ENCODE results near the gene TP53I11.
A peak's percentile ranks its signal among the peaks of the same experiment; 100 is the strongest.

TP53I11 gene

DNA sequence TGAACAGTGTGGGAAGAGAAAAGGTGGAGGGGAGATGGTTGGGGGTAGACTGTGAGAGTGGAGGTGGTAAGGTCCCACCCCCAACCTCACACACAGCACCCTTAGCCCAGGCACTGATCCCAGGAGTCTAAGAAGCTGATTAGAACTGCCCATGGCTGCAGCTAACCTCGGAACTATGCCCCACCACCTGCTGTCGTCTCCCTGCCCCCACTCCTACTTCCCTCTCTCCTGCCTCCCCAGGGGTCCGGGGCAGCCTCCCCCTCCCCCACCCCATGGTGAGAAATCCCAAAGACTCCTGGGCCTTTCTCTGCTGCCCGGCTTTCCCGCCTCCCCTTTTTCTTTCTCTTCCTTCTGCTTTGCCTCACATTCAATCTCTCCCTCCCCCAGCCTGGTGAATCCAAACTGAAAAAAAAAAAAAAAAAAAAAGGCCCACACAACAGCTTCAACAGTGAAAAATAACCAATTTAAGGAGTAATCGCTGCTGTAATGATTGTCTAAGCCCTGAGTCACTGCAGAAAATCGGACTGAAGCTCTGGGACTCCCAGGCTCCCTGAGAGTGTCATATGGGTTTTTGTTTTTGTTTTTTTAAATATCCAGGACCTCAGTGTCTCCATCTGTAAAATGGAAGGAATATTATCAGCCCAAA, 9.6 kb upstream of the TP53I11 start:
- intact Hi-C loops (cut with DNase I) = no loop called here

DNA sequence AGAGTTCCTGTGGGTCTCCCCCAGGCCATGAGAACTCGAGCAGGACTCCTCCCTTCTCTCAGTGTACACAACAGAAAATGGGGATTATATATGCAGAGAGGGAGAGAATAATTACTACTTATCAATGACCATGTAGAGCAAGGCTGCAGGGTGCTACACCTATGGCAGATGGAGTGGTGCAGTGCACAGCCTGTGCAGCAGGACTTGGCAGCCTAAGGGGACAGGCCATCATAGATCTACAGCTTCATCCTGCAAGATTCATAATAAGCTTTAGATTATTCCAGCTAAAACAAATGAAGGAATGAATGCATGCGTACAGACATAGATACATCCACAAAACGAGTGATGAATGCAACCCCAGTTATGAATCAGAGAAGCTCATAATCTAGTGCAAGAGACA, 8.4 kb upstream of the TP53I11 start:
- intact Hi-C loops (cut with DNase I) = no loop called here
- no peak for DNase-seq

More for the DNA sequence above, 9.6 kb upstream of the TP53I11 start:
- no peak for DNase-seq

DNA sequence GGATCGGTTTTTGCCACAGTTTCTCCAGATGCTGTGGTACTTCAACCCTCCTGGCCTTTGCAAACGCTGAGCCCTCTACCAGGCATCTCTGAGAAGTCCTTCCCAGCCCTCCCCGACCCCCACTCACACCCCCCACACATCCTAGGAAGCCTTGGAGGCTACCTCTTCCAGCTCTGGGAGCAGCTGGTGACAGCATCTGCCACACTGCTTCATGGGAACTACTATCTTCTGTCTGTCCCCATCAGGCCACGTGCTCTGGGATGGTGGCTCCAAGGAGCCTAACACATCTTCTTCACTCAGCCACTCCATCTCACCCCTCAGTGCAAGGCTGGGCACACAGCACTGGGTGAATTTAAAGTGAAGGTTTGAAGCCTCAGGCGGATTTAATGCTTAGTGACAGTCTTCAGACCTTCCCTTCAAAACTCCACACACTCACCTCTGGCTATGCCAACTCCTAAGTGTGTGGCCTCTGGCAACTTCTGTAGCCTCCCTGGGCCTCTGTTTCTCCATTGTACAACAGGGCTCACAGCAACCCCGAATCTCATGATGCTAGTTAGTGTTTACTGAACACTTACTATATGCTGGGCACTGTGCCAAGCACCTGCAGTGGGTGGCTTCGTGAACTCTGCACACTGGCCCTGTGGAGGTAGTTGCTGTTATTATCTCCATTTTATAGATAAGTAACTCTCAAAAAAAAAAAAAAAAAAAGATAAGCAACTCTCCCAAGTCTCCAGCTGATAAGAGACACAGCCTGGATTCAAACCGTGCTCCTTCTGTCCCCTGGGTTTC, 7.3 kb upstream of the TP53I11 start:
- no peak for DNase-seq
- intact Hi-C loops (cut with DNase I) = no loop called here

DNA sequence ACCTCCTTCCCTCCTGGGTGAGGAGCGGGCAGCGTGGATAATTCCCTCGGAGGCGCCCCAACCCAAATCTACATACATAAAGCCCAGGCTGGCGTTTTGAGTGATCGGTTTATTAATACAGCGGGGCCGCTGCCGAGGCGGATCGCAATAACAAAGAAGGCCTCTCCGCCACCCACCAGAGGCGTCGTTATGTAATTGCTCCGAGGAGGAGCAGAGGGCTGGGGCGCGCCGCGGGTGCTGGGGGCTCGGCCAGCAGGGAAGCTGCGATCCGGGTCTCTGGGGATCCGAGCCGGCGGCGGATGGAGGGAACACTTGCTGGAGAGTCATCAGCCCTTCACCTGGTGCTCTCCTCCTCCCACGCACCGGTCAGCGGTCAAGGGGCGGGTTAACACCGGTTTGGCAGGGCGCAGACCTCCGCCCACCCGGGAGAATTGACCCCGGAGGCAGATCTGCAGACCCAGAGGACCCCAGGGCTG, 6.4 kb upstream of the TP53I11 start:
- intact Hi-C loops (cut with DNase I) = no loop called here
- no peak for DNase-seq

DNA sequence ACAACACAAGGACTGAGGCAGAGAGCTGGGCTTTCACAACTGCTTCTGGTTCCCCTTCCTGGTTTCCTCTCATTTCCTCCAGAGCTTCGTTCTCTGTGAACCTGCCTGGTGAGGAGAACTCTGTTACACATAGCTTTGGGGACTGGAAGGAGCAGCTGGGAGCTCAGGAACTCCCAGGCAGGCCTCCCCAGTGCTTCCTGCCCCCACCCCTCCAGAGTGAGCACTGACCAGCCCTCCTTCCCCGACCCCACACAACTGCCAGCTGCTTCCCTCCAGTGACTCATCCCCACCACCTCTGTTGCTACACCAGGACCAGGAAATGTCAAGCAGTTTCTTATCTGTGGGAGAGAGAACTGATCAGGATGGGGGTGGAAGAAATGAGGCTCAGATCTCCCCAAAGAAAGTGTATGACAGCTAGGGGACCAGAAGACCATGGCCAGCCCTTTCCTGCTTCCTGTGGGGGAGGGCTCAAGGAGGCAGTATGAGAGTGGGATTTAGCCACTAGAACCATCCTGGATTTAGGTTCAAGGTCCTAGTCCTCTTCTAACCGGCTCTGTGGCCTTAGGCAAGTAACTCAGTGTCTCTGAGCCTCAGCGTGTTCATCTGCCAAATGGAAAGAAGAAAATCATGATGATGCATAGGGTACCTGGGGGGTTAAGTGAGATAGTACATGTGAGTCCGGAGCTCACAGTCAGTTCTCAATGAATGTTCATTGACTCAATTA, 4.5 kb upstream of the TP53I11 start:
- intact Hi-C loops (cut with DNase I) = no loop called here
- DNase-seq = peak in 1 of 10 donors; percentile 79

DNA sequence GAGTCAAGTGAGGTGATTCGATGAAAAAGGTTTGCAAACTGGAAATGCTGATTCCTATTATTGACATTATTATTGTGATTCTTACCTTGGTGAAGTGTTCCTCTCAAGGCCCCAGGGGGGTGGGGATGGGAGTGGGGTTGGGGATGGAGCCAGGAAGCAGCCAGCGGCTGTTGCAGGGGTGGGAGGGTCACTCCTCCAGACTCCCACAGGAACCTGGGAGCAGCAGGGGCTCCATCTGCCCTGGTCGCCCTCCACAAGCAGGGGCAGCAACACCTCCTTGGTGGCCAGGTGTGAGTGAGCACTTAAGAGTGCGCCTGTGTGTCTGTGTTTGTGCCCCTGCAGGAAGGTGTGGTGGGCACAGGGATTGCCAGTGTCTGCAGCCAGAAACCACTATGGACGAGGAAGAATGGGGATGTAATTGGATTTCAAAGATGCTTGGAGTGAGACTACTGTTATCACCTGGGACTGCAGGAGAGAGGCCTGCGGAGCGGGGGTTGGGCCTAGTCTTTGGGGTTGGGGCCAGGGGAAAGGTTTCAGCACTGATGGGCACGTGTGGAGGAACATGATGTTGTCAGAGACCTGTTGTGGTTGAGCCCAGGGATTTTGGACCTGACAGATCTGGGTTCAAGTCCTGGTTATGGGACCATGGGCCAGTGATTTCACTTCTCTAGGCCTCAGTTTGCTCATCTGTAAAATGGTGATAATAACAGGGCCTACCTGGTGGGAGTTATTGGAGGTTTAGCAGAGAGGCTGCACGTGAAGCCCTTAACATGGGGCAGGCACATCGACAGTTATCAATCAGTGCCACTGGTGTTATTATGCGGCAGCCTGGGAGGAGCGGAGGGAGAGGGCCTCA, 3.6 kb upstream of the TP53I11 start:
- intact Hi-C loops (cut with DNase I) = no loop called here

DNA sequence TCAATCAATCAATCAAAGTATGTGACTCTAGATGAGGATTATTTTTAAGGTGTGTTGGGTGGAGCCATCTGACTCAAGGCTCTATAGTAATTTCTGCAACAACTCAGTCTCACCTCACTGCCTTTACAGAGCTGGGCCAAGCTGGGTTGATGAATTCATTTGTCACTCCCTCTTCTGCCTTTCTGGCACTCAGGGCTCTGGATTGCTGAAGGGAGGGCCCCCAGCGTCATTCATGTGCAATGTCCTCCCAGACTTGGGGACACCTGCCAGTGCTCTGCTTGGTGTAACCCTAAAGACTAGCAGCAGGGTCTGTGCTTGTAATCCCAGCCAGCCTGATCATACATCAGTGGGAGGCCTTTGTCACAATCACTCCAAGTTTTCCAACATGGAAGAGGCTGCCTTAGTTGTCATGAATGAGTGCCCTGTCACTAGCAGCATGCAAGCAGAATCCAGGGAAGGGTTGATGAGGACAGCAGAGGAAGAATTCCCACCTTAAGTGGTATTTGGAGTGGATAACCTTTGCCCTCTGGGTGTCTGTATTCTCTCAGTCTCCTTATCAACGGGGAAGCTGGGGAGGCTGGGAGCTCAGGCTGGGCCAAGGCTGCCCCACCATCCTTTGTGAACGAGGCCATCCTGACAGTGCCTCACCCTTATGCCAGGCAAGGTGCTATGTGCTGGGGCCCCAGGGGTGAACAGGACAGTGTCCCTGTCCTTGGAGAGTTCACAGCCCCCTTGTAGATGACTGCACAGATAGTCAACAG, 2.0 kb upstream of the TP53I11 start:
- intact Hi-C loops (cut with DNase I) = no loop called here
- DNase-seq = no peak

More for the DNA sequence above, 3.6 kb upstream of the TP53I11 start:
- DNase-seq = no peak

DNA sequence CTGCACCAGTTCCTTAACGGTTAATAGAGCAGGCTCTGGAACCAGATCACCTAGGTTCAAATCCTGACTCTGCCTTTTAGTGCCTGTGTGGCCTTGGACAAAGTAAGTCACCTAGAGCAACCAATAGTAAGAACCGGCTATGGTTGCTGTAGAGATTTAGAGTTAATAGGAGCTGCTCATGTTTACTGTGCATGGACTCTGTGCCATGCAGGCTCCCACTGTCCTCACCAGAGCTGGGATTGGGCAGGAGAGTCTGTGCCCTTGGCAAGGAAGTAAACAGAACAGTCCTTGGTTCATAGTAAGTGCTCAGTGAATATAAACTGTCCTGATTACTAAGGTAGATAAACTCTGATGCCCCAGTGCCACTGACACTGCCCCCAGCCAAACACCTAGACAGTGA, 1.4 kb upstream of the TP53I11 start:
- no peak for DNase-seq
- intact Hi-C loops (cut with DNase I) = no loop called here

DNA sequence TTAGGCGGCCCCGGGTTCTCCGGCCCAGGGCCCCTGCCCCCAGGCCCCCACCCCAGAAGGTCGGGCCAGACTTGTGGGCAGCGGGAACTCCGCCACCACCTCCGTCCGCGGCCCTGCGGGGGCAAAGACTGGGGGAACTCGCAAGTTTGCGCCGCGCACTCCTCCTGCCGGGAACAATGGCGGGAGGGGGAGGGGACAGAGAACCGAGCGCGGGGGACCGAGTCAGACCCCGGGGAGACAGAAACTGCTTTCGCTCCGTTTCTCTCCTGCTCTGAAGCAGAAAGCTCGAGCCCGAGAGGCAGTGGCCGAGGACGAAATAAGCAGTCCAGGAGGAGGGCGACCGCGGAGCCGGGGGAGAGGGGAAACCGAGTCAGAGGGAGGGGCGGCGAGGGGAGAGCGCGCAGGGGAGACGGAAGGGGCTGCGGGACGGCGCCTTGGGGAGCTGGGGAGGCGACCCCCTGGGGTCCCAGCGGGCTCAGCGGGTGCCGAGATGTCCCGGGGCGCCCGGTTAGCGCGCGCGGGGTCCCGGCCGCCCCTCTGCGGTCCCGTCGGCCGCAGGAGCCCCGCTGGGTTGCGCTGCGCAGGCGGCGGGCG, 555 bp downstream of the TP53I11 start:
- intact Hi-C loops (cut with DNase I) = no loop called here
- DNase-seq = peak in 1 of 10 donors; percentile 24

DNA sequence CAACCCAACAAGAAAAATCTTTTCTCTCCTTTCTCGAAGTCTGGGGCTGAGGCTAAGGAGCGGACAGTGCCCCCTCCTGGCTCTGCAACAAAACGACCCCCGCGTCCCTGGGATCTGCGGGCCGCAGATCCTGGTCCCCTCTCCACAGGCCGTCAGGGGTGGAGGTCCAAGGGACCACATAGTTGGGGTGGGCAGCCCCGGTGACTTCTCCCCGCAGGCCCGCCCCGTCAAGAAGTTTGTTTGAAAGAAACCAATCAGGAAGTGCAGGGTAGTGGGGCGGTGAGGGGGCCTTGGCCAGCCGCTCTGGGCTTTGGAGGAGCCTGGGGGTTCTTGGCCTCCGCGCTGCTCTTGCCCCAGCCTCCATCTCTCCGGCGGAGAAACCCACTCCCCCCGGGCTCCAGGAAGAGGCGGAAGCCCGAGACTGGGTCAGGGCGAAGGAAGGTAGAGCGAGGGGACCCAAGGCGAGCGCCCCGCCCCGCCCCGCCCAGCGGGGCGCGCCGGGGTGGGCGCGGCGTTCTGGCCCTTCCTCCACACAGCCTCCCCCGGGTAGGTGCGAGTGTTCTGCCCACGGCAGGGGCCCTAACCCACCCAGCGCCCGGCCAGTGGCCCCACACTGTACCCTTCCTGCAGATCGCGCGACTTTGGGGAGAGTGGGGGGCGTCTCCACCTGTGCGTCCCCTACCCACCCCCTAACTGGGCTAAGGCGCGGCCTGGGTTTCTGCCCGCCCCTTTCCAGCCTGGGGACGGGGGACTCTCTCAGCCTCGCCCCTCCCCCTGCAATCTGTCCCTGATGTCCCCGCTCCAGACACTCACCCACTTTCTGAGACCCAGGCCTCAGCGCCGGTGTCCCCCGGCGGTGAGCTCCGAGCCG, 1.3 kb downstream of the TP53I11 start:
- no peak for DNase-seq
- intact Hi-C loops (cut with DNase I) = no loop called here

DNA sequence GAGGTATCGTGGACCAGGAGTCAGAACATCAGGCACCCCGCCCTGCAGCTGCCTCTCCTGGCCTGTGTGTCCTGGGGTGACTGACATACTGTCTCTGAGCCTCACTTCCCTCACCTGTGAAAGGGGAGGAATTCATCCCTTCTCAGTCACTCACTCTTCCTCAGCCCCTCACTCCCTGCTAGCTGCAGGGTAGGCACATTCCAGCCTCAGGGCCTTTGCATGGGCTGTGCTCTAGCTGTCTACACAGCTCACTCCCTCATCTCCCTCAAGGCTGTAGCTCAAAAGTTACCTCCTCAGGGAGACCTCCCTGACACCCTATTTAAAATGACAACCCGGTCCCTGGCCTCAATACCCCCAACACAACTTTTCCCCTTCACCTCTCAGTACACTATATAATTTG, 2.5 kb downstream of the TP53I11 start:
- DNase-seq = no peak
- intact Hi-C loops (cut with DNase I) = no loop called here

DNA sequence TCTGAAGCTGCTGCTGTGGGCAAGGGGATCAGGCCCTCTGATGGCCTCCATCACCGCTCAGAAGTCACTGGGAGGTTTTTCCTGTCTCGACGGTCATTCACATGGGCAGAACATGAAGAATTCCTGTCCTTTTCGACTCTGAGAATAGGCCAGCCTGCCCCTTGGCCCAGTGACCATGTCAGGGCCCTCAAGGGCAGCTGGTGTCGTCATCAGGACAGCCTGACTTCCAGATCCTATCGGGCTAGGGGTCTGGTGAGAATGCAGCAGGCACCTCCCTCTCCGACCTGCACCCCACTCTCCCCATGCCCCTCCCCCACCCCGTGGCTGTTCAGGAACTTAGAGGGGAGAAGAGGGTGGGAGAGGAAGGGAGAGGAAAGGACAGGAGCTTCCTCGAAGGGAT, 3.6 kb downstream of the TP53I11 start:
- intact Hi-C loops (cut with DNase I) = no loop called here

DNA sequence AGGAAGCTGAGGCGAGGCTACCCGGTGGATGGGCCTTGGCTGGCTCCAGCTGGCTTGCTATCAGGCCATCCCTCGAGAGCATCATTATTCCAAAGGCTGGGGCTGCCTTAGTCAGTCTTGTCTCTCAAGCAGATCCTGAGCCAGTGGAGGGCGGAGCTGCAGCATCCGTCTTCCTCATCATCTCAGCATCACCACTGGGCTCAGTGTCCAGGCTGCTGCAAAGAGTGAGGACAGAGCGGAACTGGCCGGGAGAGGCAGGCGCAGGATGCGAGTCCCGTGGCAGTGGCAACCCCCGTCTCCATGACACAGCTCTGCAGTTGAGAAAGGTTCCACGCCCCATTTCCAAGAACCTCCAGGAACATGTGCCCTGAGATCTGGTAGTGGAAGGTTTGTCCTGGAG, 4.4 kb downstream of the TP53I11 start:
- peak in 7 of 10 donors; percentile 34 to 94 (median 70) for DNase-seq
- intact Hi-C loops (cut with DNase I) = no loop called here

More for the DNA sequence above, 3.6 kb downstream of the TP53I11 start:
- DNase-seq = no peak

DNA sequence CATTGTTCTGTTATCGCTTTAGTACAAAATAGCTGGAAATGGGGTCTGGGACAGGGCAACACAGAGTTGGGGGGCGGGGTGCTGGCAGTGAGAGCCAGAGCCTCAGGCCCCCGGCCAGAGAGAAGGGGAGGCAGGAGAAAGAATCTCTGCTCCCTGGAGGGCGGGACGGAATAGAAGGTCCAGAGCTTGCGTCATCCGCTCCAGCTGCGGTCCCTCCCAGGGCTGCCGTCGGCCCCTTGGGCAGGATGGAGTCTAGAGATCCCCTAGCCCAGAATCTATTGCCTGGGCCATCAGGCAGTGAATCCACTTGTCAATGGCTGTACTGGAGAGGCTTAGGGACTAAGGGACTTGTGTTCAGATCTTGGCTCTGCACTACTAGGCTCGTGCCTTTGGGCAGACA, 5.0 kb downstream of the TP53I11 start:
- intact Hi-C loops (cut with DNase I) = no loop called here
- no peak for DNase-seq

DNA sequence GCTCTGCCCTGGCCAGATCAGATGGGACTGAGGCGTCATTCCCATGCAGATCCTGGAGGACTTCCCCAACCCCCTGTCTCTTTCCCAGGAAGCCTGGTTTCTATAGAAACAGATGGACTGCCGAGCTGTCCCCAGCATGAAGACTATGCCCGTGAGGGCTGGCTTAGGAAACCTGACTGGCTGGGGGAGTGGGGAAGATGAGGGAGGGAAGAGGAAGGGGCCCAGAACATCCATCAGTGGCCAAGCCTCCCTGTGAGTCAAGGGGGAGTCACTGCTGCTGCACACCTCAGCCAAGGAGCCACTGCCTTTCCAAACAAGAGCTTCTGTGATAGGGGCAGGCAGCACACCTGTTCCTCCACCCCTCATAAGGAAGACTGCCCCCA, 5.8 kb downstream of the TP53I11 start:
- intact Hi-C loops (cut with DNase I) = no loop called here
- no peak for DNase-seq

DNA sequence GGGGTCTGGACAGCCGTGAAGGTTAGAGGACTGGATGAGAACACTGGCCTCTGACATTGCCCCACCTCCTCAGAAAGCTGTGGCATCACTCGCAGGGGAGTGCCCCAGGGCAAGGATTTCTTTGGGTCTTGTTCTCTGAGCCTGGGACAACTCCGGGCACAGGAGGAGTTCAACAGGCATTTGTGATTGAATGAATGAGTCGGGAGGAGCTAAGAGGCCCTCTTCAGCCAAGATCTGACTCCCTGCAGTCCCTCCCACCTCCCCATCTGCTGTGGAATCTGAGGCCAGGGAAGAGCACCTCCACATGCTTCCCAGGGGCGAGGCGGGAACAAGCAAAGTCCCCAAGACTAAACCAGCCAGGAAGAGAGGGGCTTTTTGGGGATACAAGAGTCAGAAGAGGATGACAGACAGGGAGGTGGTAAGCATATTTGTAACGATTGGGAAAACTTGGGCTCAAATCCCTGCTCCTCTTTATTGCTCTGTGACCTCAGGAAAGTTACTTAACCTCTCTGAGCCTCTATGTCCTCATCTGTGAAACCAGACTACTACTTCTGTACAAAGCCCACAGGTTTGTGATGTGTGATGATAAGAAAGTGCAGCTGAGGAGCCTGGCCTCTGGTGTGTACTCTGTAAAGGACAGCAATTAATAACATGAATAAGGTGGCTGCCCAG, 6.4 kb downstream of the TP53I11 start:
- DNase-seq = no peak
- intact Hi-C loops (cut with DNase I) = no loop called here

DNA sequence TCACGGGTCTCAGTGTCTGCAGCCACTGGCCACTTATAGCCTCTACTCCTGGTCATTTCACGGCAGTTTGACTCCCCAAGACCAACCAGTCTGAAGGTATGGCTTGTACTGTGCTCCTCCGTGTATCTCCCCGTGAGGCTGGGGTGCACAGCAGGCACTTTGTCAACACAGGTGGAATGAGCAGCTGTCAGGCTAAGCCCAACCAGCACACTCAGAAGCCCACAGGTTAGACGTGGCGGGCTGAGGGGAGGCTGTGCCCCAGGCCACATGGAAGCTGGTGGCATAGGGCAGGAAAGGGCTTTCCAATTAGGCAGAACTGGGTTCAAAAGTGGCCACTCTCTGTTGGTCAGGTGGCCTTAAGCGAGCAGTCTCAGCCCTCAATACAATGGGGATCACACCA, 7.0 kb downstream of the TP53I11 start:
- DNase-seq = no peak
- intact Hi-C loops (cut with DNase I) = no loop called here

DNA sequence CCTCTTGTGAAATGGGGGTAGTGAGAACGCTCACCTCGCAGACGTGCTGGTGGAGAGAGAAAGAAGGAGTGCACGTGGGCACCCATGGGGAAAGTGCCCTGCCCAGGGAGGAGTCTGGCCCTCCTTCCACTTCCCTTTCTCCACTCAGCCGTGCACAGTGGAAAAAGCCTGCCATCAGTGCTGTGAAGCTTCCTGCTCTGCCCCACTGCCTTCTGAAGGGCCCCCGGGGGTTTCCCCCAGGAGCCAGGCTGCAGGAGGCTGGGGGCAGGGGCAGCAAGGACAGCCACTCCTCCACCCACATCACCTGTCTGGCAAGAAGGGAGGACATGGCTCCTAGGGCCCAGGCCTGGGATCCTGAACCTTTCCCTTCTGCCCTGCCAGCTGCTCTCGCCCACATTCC, 7.6 kb downstream of the TP53I11 start:
- intact Hi-C loops (cut with DNase I) = no loop called here
- no peak for DNase-seq
